Stimulated activated CD4-positive, alpha-beta T cell treated with anti-CD3 and anti-CD28 coated beads, Interleukin-1b, Interleukin-23, amount 100 ng/mL, for 4 hours (primary cell): ENCODE measurements around the gene DYRK4.
A peak's percentile ranks its signal among the peaks of the same experiment; 100 is the strongest.

Experiments
- DNase-seq, 2 donors: peaks; one replicate each; pipeline ENCODE4 v3.0.0-alpha.2; 2020; ENCODE audit warnings: low read depth in 2 of 2

Gene DYRK4

DNA sequence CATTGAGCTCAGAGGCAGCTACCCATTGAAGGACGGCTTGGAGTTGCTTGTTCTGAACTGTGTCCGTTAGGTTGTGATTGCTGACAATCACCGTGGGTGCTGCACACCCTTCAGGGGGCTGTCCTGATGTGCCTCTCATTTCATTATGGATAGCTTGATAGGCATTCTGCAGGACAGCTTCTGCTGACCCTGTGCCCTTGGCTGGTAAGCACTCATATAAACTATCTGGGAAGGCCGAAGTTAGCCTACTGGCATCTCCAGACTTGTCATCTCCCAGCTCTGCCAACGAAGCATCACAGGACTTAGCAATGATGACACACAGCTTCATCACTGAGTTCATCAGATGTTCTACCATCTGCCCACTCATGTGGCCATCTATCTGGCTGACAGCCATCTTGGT lies 64.5 kb downstream of the DYRK4 start:
- DNase-seq = no peak

DNA sequence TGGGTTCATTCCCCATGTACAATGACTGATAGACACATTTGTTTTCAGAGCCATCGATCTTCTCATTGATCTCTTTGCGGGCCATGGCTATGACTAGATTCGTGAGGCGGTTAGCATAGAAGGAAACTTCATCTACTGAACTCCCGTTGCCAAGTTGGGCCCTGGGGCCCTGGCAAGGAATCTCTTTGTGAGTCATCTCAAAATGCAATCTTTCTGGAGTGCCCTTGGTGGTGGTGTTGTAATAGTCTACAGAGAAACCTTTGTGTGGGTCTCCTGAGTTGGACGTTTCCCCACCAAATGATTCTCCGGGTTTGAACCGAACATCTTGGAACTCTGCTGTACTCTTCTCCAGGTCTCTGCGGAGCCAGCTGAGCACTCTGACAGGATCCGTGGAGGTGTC lies 66.4 kb downstream of the DYRK4 start:
- DNase-seq = no peak

DNA sequence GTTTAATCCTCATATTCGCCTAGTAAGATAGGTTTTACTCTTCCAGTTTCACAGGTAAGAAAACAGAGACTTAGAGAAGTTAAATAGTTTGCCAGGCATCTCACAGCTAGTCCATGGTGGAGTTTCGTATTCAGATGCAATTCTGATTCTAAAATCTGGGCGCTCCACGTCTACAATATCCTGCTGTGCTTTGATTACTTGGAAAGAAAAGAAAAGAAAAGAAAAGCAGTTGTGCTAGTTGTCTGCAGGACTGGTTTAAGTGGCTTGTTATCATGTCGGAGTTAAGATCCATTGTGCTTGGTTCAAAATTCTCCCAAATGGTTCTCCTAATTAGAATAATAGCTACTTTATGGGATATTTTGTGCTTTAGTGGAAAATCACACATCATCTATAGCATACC lies 68.3 kb downstream of the DYRK4 start:
- DNase-seq = no peak

DNA sequence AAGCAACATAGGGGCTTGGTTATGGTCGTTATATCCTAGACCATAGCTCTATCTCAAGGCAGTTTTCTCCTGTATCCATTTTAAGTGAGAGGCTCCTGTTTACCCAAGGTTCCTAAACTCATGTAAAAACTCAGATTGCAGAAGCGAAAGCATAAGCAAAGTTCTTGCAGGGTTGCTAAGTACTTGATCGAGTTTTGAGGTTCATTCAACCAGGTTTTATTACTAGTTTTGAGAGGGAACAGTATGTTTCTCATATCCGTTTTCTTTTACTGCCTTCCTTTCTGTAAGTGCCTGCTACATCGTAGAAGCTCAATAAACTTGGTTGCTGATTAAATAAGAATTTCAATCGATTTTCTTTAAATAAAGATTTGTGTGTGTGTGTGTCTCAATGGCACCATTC lies 81.7 kb downstream of the DYRK4 start:
- DNase-seq = no peak

DNA sequence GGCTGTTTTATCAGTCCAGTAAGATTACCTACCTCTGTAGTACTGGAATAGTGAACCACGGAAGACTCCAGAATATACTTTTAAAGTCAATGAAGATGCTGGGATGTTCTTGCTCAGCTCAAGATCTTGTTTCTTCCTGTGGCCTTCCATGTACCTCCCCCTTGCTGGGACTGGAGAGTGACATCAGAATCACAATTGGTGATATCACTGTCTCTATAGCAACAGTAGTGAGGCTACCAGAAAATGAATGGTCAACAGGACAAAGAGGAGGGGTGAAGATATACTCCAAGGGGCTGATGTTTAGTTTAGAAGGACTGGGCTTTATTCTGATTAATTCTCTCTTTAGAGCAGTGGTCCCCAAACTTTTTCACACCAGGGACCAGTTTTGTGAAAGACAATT lies 83.0 kb downstream of the DYRK4 start:
- no peak for DNase-seq

DNA sequence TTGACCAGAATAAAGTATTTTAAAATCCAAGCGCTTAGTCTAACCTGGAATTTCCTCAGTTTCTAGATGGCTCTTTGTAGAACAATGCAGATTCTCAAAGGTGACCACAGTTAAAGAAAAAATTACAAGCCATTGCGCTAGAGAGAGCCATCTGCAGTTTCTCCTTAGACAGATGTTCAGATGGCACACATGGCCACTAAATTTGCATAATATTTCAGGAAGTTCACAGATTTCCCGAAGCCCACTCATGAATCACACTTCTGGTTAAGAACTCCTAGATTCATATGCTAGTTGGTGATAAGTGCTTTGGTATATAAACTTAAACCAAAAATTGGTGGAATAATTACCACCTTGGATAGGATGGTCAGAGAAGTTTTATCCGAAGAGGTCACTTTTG lies 86.1 kb downstream of the DYRK4 start:
- DNase-seq = no peak

DNA sequence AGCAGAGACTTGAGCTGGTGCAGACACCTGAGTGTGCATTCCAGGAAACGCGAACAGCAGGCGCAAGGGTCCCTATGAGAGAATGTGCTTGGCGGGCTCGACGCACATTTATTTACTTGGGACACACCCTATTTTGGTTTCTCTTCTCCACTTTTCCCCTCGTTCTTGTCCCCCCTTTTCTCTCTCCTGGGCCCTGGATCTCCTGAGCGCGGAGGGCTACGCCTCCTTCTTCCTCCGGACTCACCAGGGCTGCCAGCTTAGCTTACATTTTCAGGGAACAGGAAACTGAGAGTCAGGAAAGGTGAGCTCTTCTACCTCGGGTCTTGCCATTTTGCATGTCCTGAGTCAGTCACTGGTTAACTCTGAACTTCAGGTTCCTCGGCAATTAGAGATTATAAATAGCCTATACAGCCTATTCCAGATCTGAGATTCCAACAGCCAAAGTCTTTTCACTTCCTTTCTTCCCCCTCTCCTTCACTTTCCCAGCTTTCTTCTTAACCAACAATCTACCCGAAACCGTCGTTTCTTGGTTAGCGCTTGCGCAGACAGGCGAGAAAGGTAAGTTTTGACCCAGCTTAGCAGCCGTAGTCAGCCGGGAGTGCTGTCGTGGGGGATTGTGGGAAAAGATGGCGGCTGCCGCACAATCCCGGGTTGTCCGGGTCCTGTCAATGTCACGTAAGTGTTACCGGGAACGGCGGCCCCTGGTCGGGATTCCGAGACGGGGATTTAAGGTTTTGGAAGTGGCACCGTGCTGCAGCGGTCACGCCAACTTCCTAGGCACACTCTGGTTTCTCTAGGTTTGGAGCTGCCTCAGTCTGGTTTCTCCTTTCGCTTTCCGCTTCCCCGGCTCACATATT lies 86.7 kb downstream of the DYRK4 start, which contains the start of the genes AKAP3 and NDUFA9:
TSS of gene AKAP3 (minus strand) at position 551 of the 857 bp plus-strand sequence. CDS start 10,855 bp downstream, outside the sequence.
TSS of gene NDUFA9 (plus strand) at position 614 of the 857 bp plus-strand sequence. CDS start at position 627, 13 bp downstream.
- peak; percentile 65 for DNase-seq

DNA sequence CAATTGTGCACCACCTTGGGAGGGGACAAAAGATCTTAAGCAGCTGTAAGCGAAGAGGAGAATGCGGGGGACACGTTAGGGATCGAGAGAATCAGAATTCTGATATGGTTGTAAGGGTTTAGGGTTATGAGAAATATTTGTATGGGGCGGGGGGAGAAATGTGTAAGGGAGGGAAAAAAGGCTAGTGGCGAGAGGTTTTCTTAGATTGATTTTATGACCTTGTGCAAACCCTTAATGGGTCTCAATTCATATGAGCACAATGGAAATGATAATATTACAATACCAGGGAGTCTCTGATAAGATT lies 87.3 kb downstream of the DYRK4 start:
- DNase-seq = no peak

DNA sequence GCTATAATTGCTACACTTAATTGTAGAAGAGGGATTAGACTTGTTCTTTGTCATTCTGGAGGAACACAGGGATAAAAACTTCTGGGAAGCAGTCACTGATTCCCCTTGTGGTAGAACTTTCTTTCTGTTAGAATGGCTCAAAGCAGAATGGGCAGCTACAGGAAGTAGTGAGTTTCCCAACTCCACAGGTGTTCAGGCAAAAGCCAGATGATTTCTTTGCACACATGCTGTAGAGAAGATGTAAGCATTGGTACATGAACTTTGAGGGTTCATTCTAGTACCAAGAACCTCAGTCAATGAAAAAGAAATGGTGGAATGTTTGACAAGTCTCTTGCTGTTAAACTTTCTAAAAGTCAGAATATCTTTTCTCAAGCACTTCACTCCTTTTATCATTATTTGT lies 91.2 kb downstream of the DYRK4 start:
- DNase-seq = no peak

DNA sequence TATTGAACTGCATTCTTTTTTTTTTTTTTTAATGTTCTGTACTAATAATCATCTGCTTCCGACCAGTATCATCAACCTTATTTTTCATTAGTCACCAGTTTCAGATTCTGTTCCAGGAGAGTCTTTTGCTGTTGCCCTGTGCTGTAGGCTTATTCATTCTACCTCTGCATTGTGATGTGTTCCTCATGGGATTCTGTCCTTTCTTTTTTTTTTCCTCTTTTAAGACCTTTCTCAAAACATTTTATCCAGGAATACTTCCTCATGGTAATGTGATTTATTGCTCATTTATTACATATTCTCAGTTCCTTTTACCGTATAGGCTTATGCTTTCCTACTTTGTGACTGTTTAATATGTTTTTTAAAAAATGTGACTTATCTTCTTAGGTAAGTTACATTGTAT lies 91.7 kb downstream of the DYRK4 start:
- no peak for DNase-seq
